GM12891 (cell line): Measurements from ENCODE around the gene GPR107.

Source experiments
- POLR2A ChIP-seq: IDR thresholded peaks from 2 replicates; pipeline ENCODE4 v1.6.1; 2011; ENCODE audit warnings: low read depth, low read length, control low read depth
- POLR2AphosphoS5 ChIP-seq: IDR thresholded peaks from 2 replicates; pipeline ENCODE4 v1.6.1; 2011; ENCODE audit warnings: low read depth, low read length, control low read depth

DNA sequence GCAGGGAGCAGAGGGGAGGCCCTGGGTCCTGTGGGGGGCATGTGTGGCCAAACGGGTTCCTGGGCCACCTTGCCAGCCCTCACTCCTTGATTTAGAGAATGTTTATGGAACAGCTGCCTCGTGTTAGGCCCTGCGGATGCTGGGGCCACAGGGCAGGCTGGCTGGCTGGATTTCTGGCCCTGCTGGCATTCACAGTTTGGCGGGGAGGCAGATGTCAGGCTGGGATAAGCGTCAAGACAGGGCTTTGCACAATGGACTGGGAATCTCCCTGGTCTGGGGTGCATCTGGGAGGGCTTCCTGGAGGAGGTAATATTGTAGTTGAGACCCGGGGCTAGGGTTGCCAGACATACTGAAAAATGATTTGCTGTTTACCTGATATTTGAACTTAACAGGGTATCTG, 132.3 kb downstream of the GPR107 start:
- TF ChIP-seq POLR2A (no peak), POLR2AphosphoS5 (no peak)
